HepG2 (cell line): ENCODE data around the gene PIGZ. TPM values are rescaled to one million over a fixed set of nuclear protein-coding genes. Genes with fewer than 3 reads are reported as not detected.

Experiments used
- ATAC-seq: fragments of 200-7000 bp; cut with Tn5 transposase; 3 replicates; pipeline ENCODE4 v1.9.1; 2020; ENCODE audit warnings: mild to moderate bottlenecking, moderate library complexity
- BruUV-seq: library from RNA; stranded (reverse); fragments of 400-500 nt; replicated peaks from 2 replicates; lab custom pipeline; 2021; lab: Mats Ljungman, UMichigan
- CTCF ChIA-PET: fragments of 300-600 bp; formaldehyde crosslinking; extraction: SDS; loops from one replicate; lab custom pipeline; 2021; ENCODE audit warnings: low total read pairs, inconsistent platforms, low intra/inter-chr PET ratio; lab: Yijun Ruan, JAX
- POLR2A ChIA-PET: fragments of 350-600 bp; sonication (Branson Sonifier 250); formaldehyde crosslinking; loops from one replicate; lab custom pipeline; 2020; ENCODE audit warnings: antibody characterized with exemption, inconsistent platforms; lab: Yijun Ruan, JAX
- DNase-seq: peaks from one replicate; pipeline ENCODE4 v3.0.0-alpha.2; 2015; ENCODE audit warnings: low spot score
- FAIRE-seq: peaks from 3 replicates; lab custom pipeline; 2011; peaks lifted over from hg19 to GRCh38; lab: Jason Lieb, UNC
- H2AFZ ChIP-seq: one replicate; pipeline ENCODE4 v1.6.1; 2011; ENCODE audit warnings: low read length, inconsistent platforms
- H3K27ac ChIP-seq: fragments of 300-600 bp; 3 replicates; pipeline ENCODE4 v1.8.0; 2011; ENCODE audit warnings: mixed run types, mild to moderate bottlenecking, mixed read lengths, low read length, inconsistent platforms; ENCODE audit not compliant: insufficient read depth; ENCODE audit errors: extremely low read length
- H3K27me3 ChIP-seq, 2 experiments: fragments of 200-600 bp in 1 of 2; 2 replicates in 1 of 2; 3 replicates in 1 of 2; pipeline versions ENCODE4 v1.6.0 to v1.8.0; 2011; ENCODE audit warnings: low read length in 2 of 2, mild to moderate bottlenecking in 2 of 2, moderate library complexity in 2 of 2, inconsistent platforms in 1 of 2; ENCODE audit not compliant: insufficient read depth in 2 of 2, control insufficient read depth in 1 of 2
- H3K36me3 ChIP-seq, 2 experiments: fragments of 200-600 bp in 1 of 2; replicated peaks in 1 of 2; 2 replicates in 1 of 2; 3 replicates in 1 of 2; pipeline versions ENCODE4 v1.5.1 to v1.8.0; 2011; ENCODE audit warnings: low read length in 2 of 2, inconsistent platforms in 1 of 2; ENCODE audit not compliant: insufficient read depth in 2 of 2, control insufficient read depth in 1 of 2
- H3K4me1 ChIP-seq: 2 replicates; pipeline ENCODE4 v1.5.1; 2012; ENCODE audit warnings: low read length, inconsistent platforms; ENCODE audit not compliant: insufficient read depth
- H3K4me2 ChIP-seq: 2 replicates; pipeline ENCODE4 v1.6.0; 2011; ENCODE audit warnings: low read depth, low read length, inconsistent platforms
- H3K4me3 ChIP-seq, 3 experiments: fragments of 200-600 bp in 1 of 3; sonication (generic), shearing (Covaris generic) in 1 of 3; replicated peaks in 1 of 3; 2 replicates each; pipeline ENCODE4 v1.5.1; 2011 to 2016; ENCODE audit warnings: low read length in 3 of 3, inconsistent platforms in 2 of 3, low read depth in 2 of 3, mild to moderate bottlenecking in 2 of 3, control low read depth in 1 of 3, mixed read lengths in 1 of 3; ENCODE audit not compliant: insufficient read depth in 1 of 3
- H3K79me2 ChIP-seq: one replicate; pipeline ENCODE4 v1.6.1; 2011; ENCODE audit warnings: low read length, inconsistent platforms; ENCODE audit not compliant: insufficient read depth
- H3K9ac ChIP-seq: 2 replicates; pipeline ENCODE4 v1.6.0; 2011; ENCODE audit warnings: mild to moderate bottlenecking, low read depth, low read length, inconsistent platforms; ENCODE audit not compliant: insufficient read depth
- H3K9me3 ChIP-seq: 2 replicates; pipeline ENCODE4 v1.5.1; 2012; ENCODE audit warnings: mild to moderate bottlenecking, low read length
- H4K20me1 ChIP-seq: 2 replicates; pipeline ENCODE4 v1.6.0; 2011; ENCODE audit warnings: inconsistent platforms, mild to moderate bottlenecking, low read length, moderate library complexity; ENCODE audit not compliant: insufficient read depth
- AGO2 ChIP-seq: fragments of 200-400 bp; formaldehyde crosslinking; optimal IDR thresholded peaks from 2 replicates; pipeline ENCODE3; 2017; ENCODE audit warnings: mild to moderate bottlenecking, low read depth, low read length, moderate library complexity
- IKZF1 ChIP-seq: fragments of 450-650 bp; IDR thresholded peaks from 2 replicates; pipeline ENCODE4 v1.7.1; 2016
- XRCC5 ChIP-seq: fragments of 200-400 bp; formaldehyde crosslinking; optimal IDR thresholded peaks from 2 replicates; pipeline ENCODE3; 2017; ENCODE audit warnings: mild to moderate bottlenecking, low read length
- ZIK1 ChIP-seq: sonication (generic); formaldehyde crosslinking; IDR thresholded peaks from 2 replicates; pipeline ENCODE4 v1.5.0; 2020; ENCODE audit warnings: mild to moderate bottlenecking, low read depth, missing genetic modification reagents, borderline replicate concordance
- ZNF747 ChIP-seq: sonication (generic); formaldehyde crosslinking; IDR thresholded peaks from 2 replicates; pipeline ENCODE4 v1.8.1; 2023; ENCODE audit warnings: missing genetic modification reagents, mild to moderate bottlenecking, borderline replicate concordance
- ZNF878 ChIP-seq: sonication (generic); formaldehyde crosslinking; IDR thresholded peaks from 2 replicates; pipeline ENCODE4 v1.8.1; 2023; ENCODE audit warnings: mild to moderate bottlenecking, missing genetic modification reagents, moderate library complexity
- WGBS: methylation state at CpG from one replicate; pipeline ENCODE4 v1.1.6; 2017; ENCODE audit warnings: low lambda C conversion rate; 5-methylcytosine and 5-hydroxymethylcytosine counted together
- in situ Hi-C: cut with HindIII; loops from 2 replicates; pipeline ENCODE4 v1.10.0; 2017; ENCODE audit warnings: low pct_unique_long_range_greater_than_20kb; ENCODE audit not compliant: extremely low pct_ligation_motif_present
- intact Hi-C: fragments of 100-400 bp; cut with micrococcal nuclease; formaldehyde crosslinking; loops from one replicate; pipeline ENCODE4 v1.10.0; 2022; ENCODE audit not compliant: unreplicated experiment
- polyA plus RNA-seq, 8 experiments: library from polyadenylated mRNA; depleted of rRNA in 3 of 8; stranded (reverse) in 7 of 8; unstranded in 1 of 8; fragments of >200 nt; fragmentation: Illumina TruSeq in 4 of 8; extraction: Trizol in 4 of 8; gene quantifications; 2 replicates each; pipeline versions ENCODE4 v1.2.1 to v1.2.3, GENCODE V29; 2011 to 2016; ENCODE audit warnings: low read depth in 4 of 8, missing spikeins in 1 of 8, mixed read lengths in 1 of 8; ENCODE audit not compliant: insufficient read depth in 1 of 8
- total RNA-seq, 5 experiments: library from RNA; depleted of rRNA; stranded (reverse); fragments of >200 nt; fragmentation: Illumina TruSeq; extraction: Trizol; gene quantifications; 2 replicates each; pipeline ENCODE4 v1.2.3, GENCODE V29; 2016; ENCODE audit warnings: low read depth in 1 of 5
- TF ChIP-seq, protein P1 (sequence below): IDR thresholded peaks from 2 replicates; pipeline ENCODE4 v1.6.1; 2012; ENCODE audit warnings: low read length, improper control_type of control experiment

The PIGZ gene
- total and polyA plus RNA-seq, 2 of the 13 experiments (the other 11 are each of a cell fraction or from before 2014, with no cell fraction given), result 4.7 to 60.5 TPM

- TF ChIP-seq, protein P1, sequence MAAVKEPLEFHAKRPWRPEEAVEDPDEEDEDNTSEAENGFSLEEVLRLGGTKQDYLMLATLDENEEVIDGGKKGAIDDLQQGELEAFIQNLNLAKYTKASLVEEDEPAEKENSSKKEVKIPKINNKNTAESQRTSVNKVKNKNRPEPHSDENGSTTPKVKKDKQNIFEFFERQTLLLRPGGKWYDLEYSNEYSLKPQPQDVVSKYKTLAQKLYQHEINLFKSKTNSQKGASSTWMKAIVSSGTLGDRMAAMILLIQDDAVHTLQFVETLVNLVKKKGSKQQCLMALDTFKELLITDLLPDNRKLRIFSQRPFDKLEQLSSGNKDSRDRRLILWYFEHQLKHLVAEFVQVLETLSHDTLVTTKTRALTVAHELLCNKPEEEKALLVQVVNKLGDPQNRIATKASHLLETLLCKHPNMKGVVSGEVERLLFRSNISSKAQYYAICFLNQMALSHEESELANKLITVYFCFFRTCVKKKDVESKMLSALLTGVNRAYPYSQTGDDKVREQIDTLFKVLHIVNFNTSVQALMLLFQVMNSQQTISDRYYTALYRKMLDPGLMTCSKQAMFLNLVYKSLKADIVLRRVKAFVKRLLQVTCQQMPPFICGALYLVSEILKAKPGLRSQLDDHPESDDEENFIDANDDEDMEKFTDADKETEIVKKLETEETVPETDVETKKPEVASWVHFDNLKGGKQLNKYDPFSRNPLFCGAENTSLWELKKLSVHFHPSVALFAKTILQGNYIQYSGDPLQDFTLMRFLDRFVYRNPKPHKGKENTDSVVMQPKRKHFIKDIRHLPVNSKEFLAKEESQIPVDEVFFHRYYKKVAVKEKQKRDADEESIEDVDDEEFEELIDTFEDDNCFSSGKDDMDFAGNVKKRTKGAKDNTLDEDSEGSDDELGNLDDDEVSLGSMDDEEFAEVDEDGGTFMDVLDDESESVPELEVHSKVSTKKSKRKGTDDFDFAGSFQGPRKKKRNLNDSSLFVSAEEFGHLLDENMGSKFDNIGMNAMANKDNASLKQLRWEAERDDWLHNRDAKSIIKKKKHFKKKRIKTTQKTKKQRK, result no peak
- no peak for TF ChIP-seq ZNF878 (CRISPR knock-in tag)
- TF ChIP-seq, all 625 proteins: peak for 0
These were observed 47.4 kb upstream of the PIGZ start (continued) for GRCh38 chr3:197015790-197016736.

DNA sequence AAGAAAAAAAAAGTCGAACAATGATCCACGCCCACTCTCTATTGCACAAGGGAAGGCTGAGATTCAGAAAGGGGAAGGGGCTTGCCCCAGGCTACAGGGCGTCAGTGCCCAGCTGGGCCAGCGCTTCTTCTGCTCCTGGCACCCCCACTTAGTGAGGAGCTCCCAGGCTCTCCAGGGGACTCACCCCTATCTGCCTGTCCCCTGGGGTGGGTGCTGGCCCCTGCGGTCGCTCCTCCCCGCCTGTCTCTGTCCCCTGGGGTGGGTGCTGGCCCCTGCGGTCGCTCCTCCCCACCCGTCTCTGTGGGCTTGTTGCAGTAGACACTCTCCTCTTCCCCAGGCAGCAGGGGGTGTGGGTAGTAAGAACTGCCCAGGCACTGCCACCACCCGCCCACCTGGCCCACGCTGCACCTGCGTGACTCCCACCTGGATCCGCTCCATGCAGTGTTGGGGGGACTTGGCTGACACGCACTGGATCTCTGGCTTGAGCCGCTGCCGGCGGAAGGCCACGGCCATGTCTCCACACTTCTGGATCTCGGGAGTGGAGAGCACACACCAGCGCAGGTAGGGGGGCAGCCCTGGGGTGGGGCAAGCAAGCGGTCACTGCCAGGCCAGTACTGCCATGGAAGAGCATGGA is 46.4 kb upstream of the PIGZ start:
- Histone ChIP-seq H3K4me2 (no peak overlapping the region), H3K27me3 (no peaks in the 10 kb centered on the region), H3K79me2 (no peaks in the 10 kb centered on the region), H3K9ac (no peak overlapping the region), H3K9me3 (no peaks in the 10 kb centered on the region), H2AFZ (no peak overlapping the region), H3K36me3 (no peaks in the 10 kb centered on the region), H3K4me1 (peaks cover 15% of the 10 kb centered on the region), H3K4me3 (no peak overlapping the region), H3K27ac (no peak overlapping the region), H4K20me1 (no peaks in the 10 kb centered on the region)
- TF ChIP-seq ZIK1 (CRISPR knock-in tag) (no peak), XRCC5 (no peak), ZNF747 (CRISPR knock-in tag) (no peak), IKZF1 (no peak), AGO2 (peak; percentile 47)
- ATAC-seq, result no peak
- FAIRE-seq, result no peak
- intact Hi-C loops, result no loop called here
- WGBS, result 93% methylated on average over 12 of the region's 22 CpGs
- in situ Hi-C loops, result no loop called here
- DNase-seq, result no peak
- no TSS peak for BruUV-seq
- ChIA-PET CTCF (no interaction called here), POLR2A (no interaction called here)
